ENCODE results near the gene PLD1. TPM values are rescaled to one million over a fixed set of nuclear protein-coding genes. Genes with fewer than 3 reads are reported as not detected.

PLD1 gene
- total RNA-seq, 1 donor from 2014 or later: 59.5 TPM

- DNase-seq: no peak
- Histone ChIP-seq H3K36me3 (peaks cover 62% of the 10 kb centered on the region), H3K27ac (replicated peaks) (no peak overlapping the region), H3K4me1 (no peaks in the 10 kb centered on the region), H3K9me3 (replicated peaks) (peaks cover 14% of the 10 kb centered on the region), H3K27me3 (ENCODE audit: low read depth) (no peaks in the 10 kb centered on the region), H3K4me3 (no peak overlapping the region)
- TF ChIP-seq CTCF (IDR thresholded peaks at IDR 0.05; ENCODE audit: borderline replicate concordance): no peak
- intact Hi-C loops (cut with micrococcal nuclease): no loop called here
These were observed 105.5 kb downstream of the PLD1 start for GRCh38 chr3:171704814-171705213.

GRCh38 chr3:171704002-171704401 lies 106.3 kb downstream of the PLD1 start:
- Histone ChIP-seq H3K9me3 (replicated peaks) (peaks cover 14% of the 10 kb centered on the region), H3K27ac (replicated peaks) (no peak overlapping the region), H3K27me3 (ENCODE audit: low read depth) (no peaks in the 10 kb centered on the region), H3K36me3 (peaks cover 56% of the 10 kb centered on the region), H3K4me3 (no peak overlapping the region), H3K4me1 (no peaks in the 10 kb centered on the region)
- peak; percentile 53 for TF ChIP-seq CTCF (IDR thresholded peaks at IDR 0.05; ENCODE audit: borderline replicate concordance)
- no peak for DNase-seq
- intact Hi-C loops (cut with micrococcal nuclease): no loop called here

GRCh38 chr3:171703144-171703543 lies 107.1 kb downstream of the PLD1 start:
- Histone ChIP-seq H3K27ac (replicated peaks) (no peak overlapping the region), H3K9me3 (replicated peaks) (peaks cover 14% of the 10 kb centered on the region), H3K27me3 (ENCODE audit: low read depth) (no peaks in the 10 kb centered on the region), H3K4me3 (no peak overlapping the region), H3K4me1 (no peaks in the 10 kb centered on the region), H3K36me3 (peaks cover 53% of the 10 kb centered on the region)
- intact Hi-C loops (cut with micrococcal nuclease): no loop called here
- DNase-seq: no peak
- TF ChIP-seq CTCF (IDR thresholded peaks at IDR 0.05; ENCODE audit: borderline replicate concordance): no peak

GRCh38 chr3:171700653-171701052 lies 109.6 kb downstream of the PLD1 start:
- Histone ChIP-seq H3K9me3 (replicated peaks) (peaks cover 14% of the 10 kb centered on the region), H3K4me3 (no peak overlapping the region), H3K27me3 (ENCODE audit: low read depth) (no peaks in the 10 kb centered on the region), H3K27ac (replicated peaks) (no peak overlapping the region), H3K4me1 (peaks cover 12% of the 10 kb centered on the region), H3K36me3 (peaks cover 37% of the 10 kb centered on the region)
- TF ChIP-seq CTCF (IDR thresholded peaks at IDR 0.05; ENCODE audit: borderline replicate concordance): no peak
- no peak for DNase-seq
- intact Hi-C loops (cut with micrococcal nuclease): no loop called here

GRCh38 chr3:171700157-171700556 lies 110.1 kb downstream of the PLD1 start:
- no peak for TF ChIP-seq CTCF (IDR thresholded peaks at IDR 0.05; ENCODE audit: borderline replicate concordance)
- no peak overlapping the region for H3K4me3 ChIP-seq
- peaks cover 14% of the 10 kb centered on the region for H3K9me3 ChIP-seq (replicated peaks)
- no peaks in the 10 kb centered on the region for H3K27me3 ChIP-seq (ENCODE audit: low read depth)
- no peak for DNase-seq
- H3K4me1 ChIP-seq: peaks cover 17% of the 10 kb centered on the region
- intact Hi-C loops (cut with micrococcal nuclease): no loop called here
- H3K27ac ChIP-seq (replicated peaks): peak overlapping the region; percentile 7
- H3K36me3 ChIP-seq: peaks cover 32% of the 10 kb centered on the region

- Histone ChIP-seq H3K27ac (replicated peaks) (peak overlapping the region; percentile 7), H3K4me1 (peaks cover 23% of the 10 kb centered on the region), H3K27me3 (ENCODE audit: low read depth) (no peaks in the 10 kb centered on the region)
These were observed 110.7 kb downstream of the PLD1 start for GRCh38 chr3:171699601-171700000.

More at GRCh38 chr3:171699601-171700000, 110.7 kb downstream of the PLD1 start:
- peaks cover 27% of the 10 kb centered on the region for H3K36me3 ChIP-seq
- no peak for TF ChIP-seq CTCF (IDR thresholded peaks at IDR 0.05; ENCODE audit: borderline replicate concordance)
- H3K4me3 ChIP-seq: no peak overlapping the region
- H3K9me3 ChIP-seq (replicated peaks): peaks cover 14% of the 10 kb centered on the region
- intact Hi-C loops (cut with micrococcal nuclease): no loop called here
- DNase-seq: no peak
